SHP77 treated with DMSO at 0.1 percent for 48 hours (cell line): Measurements from ENCODE around the gene PARD3B.

Experiments
- DNase-seq: peaks from one replicate; lab custom pipeline; 2025; lab: John Stamatoyannopoulos, UW

The PARD3B gene

GRCh38 chr2:205346649-205347048 is 801.4 kb downstream of the PARD3B start:
- DNase-seq = no peak

GRCh38 chr2:205347899-205348298 is 802.6 kb downstream of the PARD3B start:
- no peak for DNase-seq

GRCh38 chr2:205352094-205352493 is 806.8 kb downstream of the PARD3B start:
- DNase-seq = no peak

- DNase-seq = no peak
Measured at GRCh38 chr2:205352593-205352992, 807.3 kb downstream of the PARD3B start.

- no peak for DNase-seq
Measured at GRCh38 chr2:205357732-205358131, 812.5 kb downstream of the PARD3B start.

GRCh38 chr2:205358351-205358815 is 813.1 kb downstream of the PARD3B start:
- DNase-seq = no peak

GRCh38 chr2:205361272-205361671 is 816.0 kb downstream of the PARD3B start:
- DNase-seq = no peak

- DNase-seq = no peak
Measured at GRCh38 chr2:205361970-205362369, 816.7 kb downstream of the PARD3B start.

GRCh38 chr2:205364261-205364660 is 819.0 kb downstream of the PARD3B start:
- no peak for DNase-seq

- no peak for DNase-seq
Measured at GRCh38 chr2:205366336-205367060, 821.2 kb downstream of the PARD3B start.

- no peak for DNase-seq
Measured at GRCh38 chr2:205367331-205367935, 822.2 kb downstream of the PARD3B start.

GRCh38 chr2:205369813-205370212 is 824.5 kb downstream of the PARD3B start:
- DNase-seq = no peak

GRCh38 chr2:205370726-205371125 is 825.5 kb downstream of the PARD3B start:
- no peak for DNase-seq

GRCh38 chr2:205372141-205372540 is 826.9 kb downstream of the PARD3B start:
- DNase-seq = no peak

GRCh38 chr2:205375461-205376448 is 830.5 kb downstream of the PARD3B start:
- DNase-seq = no peak

- DNase-seq = no peak
Measured at GRCh38 chr2:205377324-205377723, 832.0 kb downstream of the PARD3B start.

GRCh38 chr2:205383601-205384000 is 838.3 kb downstream of the PARD3B start:
- no peak for DNase-seq

GRCh38 chr2:205386109-205386508 is 840.8 kb downstream of the PARD3B start:
- no peak for DNase-seq

- no peak for DNase-seq
Measured at GRCh38 chr2:205387350-205388055, 842.2 kb downstream of the PARD3B start.

GRCh38 chr2:205390866-205391265 is 845.6 kb downstream of the PARD3B start:
- DNase-seq = no peak

GRCh38 chr2:205401511-205401910 is 856.2 kb downstream of the PARD3B start:
- DNase-seq = no peak

- DNase-seq = no peak
Measured at GRCh38 chr2:205402011-205402410, 856.7 kb downstream of the PARD3B start.
